Loucy (cell line): ENCODE measurements around the gene SYT1.

Source experiments
- H2AFZ ChIP-seq: fragments of 200-600 bp; sonication (generic); 2 replicates; pipeline ENCODE4 v1.6.0; 2016; ENCODE audit warnings: antibody characterized with exemption, mild to moderate bottlenecking, low read length, moderate library complexity
- H3F3A ChIP-seq: fragments of 200-600 bp; 2 replicates; pipeline ENCODE4 v1.6.0; 2016; ENCODE audit warnings: antibody characterized with exemption, low read depth, mild to moderate bottlenecking
- H3K27me3 ChIP-seq: fragments of 200-600 bp; sonication (generic); 2 replicates; pipeline ENCODE4 v1.6.1; 2014; ENCODE audit warnings: low read length, mild to moderate bottlenecking; ENCODE audit not compliant: insufficient read depth, poor library complexity, severe bottlenecking
- H3K36me3 ChIP-seq: fragments of 200-600 bp; sonication (generic); 2 replicates; pipeline ENCODE4 v1.6.1; 2016; ENCODE audit warnings: low read length; ENCODE audit not compliant: insufficient read depth
- H3K4me1 ChIP-seq: fragments of 200-600 bp; sonication (generic); 2 replicates; pipeline ENCODE4 v1.5.1; 2014; ENCODE audit warnings: low read length, mild to moderate bottlenecking; ENCODE audit not compliant: insufficient read depth, poor library complexity, severe bottlenecking
- H3K4me2 ChIP-seq: fragments of 200-600 bp; sonication (generic); 2 replicates; pipeline ENCODE4 v1.6.0; 2014; ENCODE audit warnings: antibody characterized with exemption, low read length, low read depth, mild to moderate bottlenecking; ENCODE audit not compliant: poor library complexity, severe bottlenecking
- H3K4me3 ChIP-seq: fragments of 200-600 bp; sonication (generic); 2 replicates; pipeline ENCODE4 v1.5.1; 2014; ENCODE audit warnings: low read length, mild to moderate bottlenecking, mixed read lengths; ENCODE audit not compliant: poor library complexity, severe bottlenecking
- H3K79me2 ChIP-seq: fragments of 200-600 bp; sonication (generic); 2 replicates; pipeline ENCODE4 v1.6.1; 2014; ENCODE audit warnings: low read length; ENCODE audit not compliant: insufficient read depth
- H3K9ac ChIP-seq: fragments of 200-600 bp; sonication (generic); 2 replicates; pipeline ENCODE4 v1.6.0; 2014; ENCODE audit warnings: mild to moderate bottlenecking, low read depth, low read length, moderate library complexity; ENCODE audit not compliant: poor library complexity, severe bottlenecking
- H3K9me2 ChIP-seq: fragments of 200-600 bp; sonication (generic); replicated peaks from 2 replicates; pipeline ENCODE4 v1.6.1; 2016; ENCODE audit warnings: low read depth, low read length, mixed read lengths
- H3K9me3 ChIP-seq: fragments of 200-600 bp; sonication (generic); 2 replicates; pipeline ENCODE4 v1.6.1; 2014; ENCODE audit warnings: mild to moderate bottlenecking, antibody characterized with exemption, low read length, low read depth; ENCODE audit not compliant: insufficient read depth
- H4K20me1 ChIP-seq: fragments of 200-600 bp; sonication (generic); 2 replicates; pipeline ENCODE4 v1.6.0; 2014; ENCODE audit warnings: antibody characterized with exemption, low read length, mild to moderate bottlenecking; ENCODE audit not compliant: insufficient read depth, poor library complexity, severe bottlenecking
- CTCF ChIP-seq: fragments of 200-600 bp; sonication (generic); conservative IDR thresholded peaks from 2 replicates; pipeline ENCODE4 v1.5.1; 2014; ENCODE audit warnings: mild to moderate bottlenecking, antibody characterized with exemption, low read length
- EZH2phosphoT487 ChIP-seq: fragments of 200-600 bp; IDR thresholded peaks from 2 replicates; pipeline ENCODE4 v1.6.1; 2018; ENCODE audit warnings: antibody characterized with exemption, mild to moderate bottlenecking, moderate library complexity, borderline replicate concordance

The SYT1 gene

GRCh38 chr12:78880078-78880477 lies 15.5 kb downstream of the SYT1 start:
- Histone ChIP-seq H3F3A (no peaks in the 10 kb centered on the region), H3K4me2 (no peak overlapping the region), H3K27me3 (no peaks in the 10 kb centered on the region), H3K9me2 (no peaks in the 10 kb centered on the region), H3K9ac (no peak overlapping the region), H3K36me3 (no peaks in the 10 kb centered on the region), H2AFZ (no peak overlapping the region), H4K20me1 (no peaks in the 10 kb centered on the region), H3K9me3 (no peaks in the 10 kb centered on the region), H3K79me2 (no peaks in the 10 kb centered on the region), H3K4me1 (no peaks in the 10 kb centered on the region), H3K4me3 (no peak overlapping the region)
- TF ChIP-seq CTCF: no peak
- no peak for TF ChIP-seq EZH2phosphoT487

GRCh38 chr12:78881685-78882084 lies 17.1 kb downstream of the SYT1 start:
- no peak overlapping the region for H3K9ac ChIP-seq
- H3K4me3 ChIP-seq: no peak overlapping the region
- TF ChIP-seq CTCF (no peak), EZH2phosphoT487 (no peak)
- no peaks in the 10 kb centered on the region for H3K79me2 ChIP-seq
- no peaks in the 10 kb centered on the region for H3K9me2 ChIP-seq
- H3K4me2 ChIP-seq: no peak overlapping the region
- no peaks in the 10 kb centered on the region for H3K9me3 ChIP-seq
- H3K4me1 ChIP-seq: no peaks in the 10 kb centered on the region
- H3F3A ChIP-seq: no peaks in the 10 kb centered on the region
- H3K36me3 ChIP-seq: no peaks in the 10 kb centered on the region
- no peaks in the 10 kb centered on the region for H4K20me1 ChIP-seq
- no peak overlapping the region for H2AFZ ChIP-seq
- H3K27me3 ChIP-seq: no peaks in the 10 kb centered on the region

GRCh38 chr12:78885466-78885865 lies 20.9 kb downstream of the SYT1 start:
- no peaks in the 10 kb centered on the region for H3K79me2 ChIP-seq
- H3K4me3 ChIP-seq: no peak overlapping the region
- no peaks in the 10 kb centered on the region for H3K36me3 ChIP-seq
- no peaks in the 10 kb centered on the region for H4K20me1 ChIP-seq
- no peak overlapping the region for H2AFZ ChIP-seq
- TF ChIP-seq EZH2phosphoT487 (no peak), CTCF (no peak)
- H3K9me3 ChIP-seq: no peaks in the 10 kb centered on the region
- no peaks in the 10 kb centered on the region for H3K27me3 ChIP-seq
- no peak overlapping the region for H3K9ac ChIP-seq
- no peak overlapping the region for H3K4me2 ChIP-seq
- no peaks in the 10 kb centered on the region for H3F3A ChIP-seq
- H3K9me2 ChIP-seq: no peaks in the 10 kb centered on the region
- no peaks in the 10 kb centered on the region for H3K4me1 ChIP-seq
